GM23338 (cell line): ENCODE data around the gene DNAAF5.

Source experiments
- CTCF ChIP-seq, 2 experiments: fragments of 200-600 bp in 1 of 2; sonication (generic) in 1 of 2; conservative IDR thresholded peaks; 2 replicates each; pipeline versions ENCODE4 v1.5.1 to v1.6.1; 2016 to 2017; ENCODE audit warnings: antibody characterized with exemption in 2 of 2, low read depth in 2 of 2, mild to moderate bottlenecking in 2 of 2, moderate library complexity in 1 of 2
- EZH2 ChIP-seq: fragments of 200-600 bp; sonication (generic); IDR thresholded peaks from one replicate; pipeline ENCODE4 v1.8.0; 2017; ENCODE audit warnings: antibody characterized with exemption, mild to moderate bottlenecking, low read depth; ENCODE audit not compliant: unreplicated experiment
- EZH2phosphoT487 ChIP-seq: fragments of 200-600 bp; sonication (generic); IDR thresholded peaks from one replicate; pipeline ENCODE4 v1.8.1; 2018; ENCODE audit warnings: antibody characterized with exemption; ENCODE audit not compliant: unreplicated experiment
- NANOG ChIP-seq: IDR thresholded peaks from 2 replicates; pipeline ENCODE4 v1.6.1; 2016; ENCODE audit warnings: antibody characterized with exemption, borderline replicate concordance
- POLR2AphosphoS5 ChIP-seq: IDR thresholded peaks from 2 replicates; pipeline ENCODE4 v1.6.1; 2016; ENCODE audit warnings: antibody characterized with exemption, low read depth
- REST ChIP-seq: IDR thresholded peaks from one replicate; pipeline ENCODE4 v1.6.1; 2018; ENCODE audit warnings: antibody characterized with exemption; ENCODE audit not compliant: unreplicated experiment

- TF ChIP-seq CTCF (conservative IDR thresholded peaks at IDR 0.05; ENCODE audit: low read depth in 2 of 2), result no peak
- TF ChIP-seq POLR2AphosphoS5, result no peak
- TF ChIP-seq NANOG, result no peak
- TF ChIP-seq EZH2, result no peak
- no peak for TF ChIP-seq REST
- TF ChIP-seq EZH2phosphoT487, result no peak
Observed at GRCh38 chr7:750111-750905, 23.8 kb downstream of the DNAAF5 start.
